Peyer's patch (tissue), 4 donors: ENCODE data around the gene SPDYE4. TPM values are rescaled to one million over a fixed set of nuclear protein-coding genes. Genes with fewer than 3 reads are reported as not detected.
A peak's percentile ranks its signal among the peaks of the same experiment; 100 is the strongest.

Experiments used
- DNase-seq, 3 donors: peaks; one replicate each; pipeline ENCODE4 v3.0.0-alpha.2; 2017 to 2019
- H3K27ac ChIP-seq, 4 donors: fragments of 200-600 bp; sonication (generic); one replicate each; pipeline ENCODE4 v1.5.1; 2016 to 2019
- H3K27me3 ChIP-seq, 2 donors: fragments of 200-600 bp; sonication (generic); one replicate each; pipeline ENCODE4 v1.5.1; 2019
- H3K36me3 ChIP-seq, 3 donors: fragments of 200-600 bp; sonication (generic); one replicate each; pipeline ENCODE4 v1.5.1; 2016 to 2019
- H3K4me1 ChIP-seq, 4 donors: fragments of 200-600 bp; sonication (generic); one replicate each; pipeline ENCODE4 v1.5.1; 2016 to 2019
- H3K4me3 ChIP-seq, 4 donors: fragments of 200-600 bp; sonication (generic); 1 replicate in 3 of 4; 2 replicates in 1 of 4; pipeline ENCODE4 v1.5.1; 2016 to 2019; ENCODE audit warnings: mild to moderate bottlenecking in 1 of 4
- H3K9me3 ChIP-seq, 4 donors: fragments of 200-600 bp; sonication (generic); one replicate each; pipeline ENCODE4 v1.5.1; 2016 to 2019; ENCODE audit warnings: mild to moderate bottlenecking in 1 of 4
- POLR2A ChIP-seq, 2 donors: fragments of 450-650 bp; IDR thresholded peaks; one replicate each; pipeline ENCODE4 v1.5.1; 2017; ENCODE audit warnings: antibody characterized with exemption in 2 of 2, mild to moderate bottlenecking in 2 of 2, moderate library complexity in 2 of 2
- total RNA-seq, 4 donors: library from RNA; depleted of rRNA; stranded (reverse); fragments of >200 nt; gene quantifications; one replicate each; pipeline ENCODE4 v1.1.0, GENCODE V29; 2016
- TF ChIP-seq, protein P1 (sequence below), 6 experiments: fragments of 450-650 bp in 4 of 6; fragments of 200-600 bp in 2 of 6; sonication (generic) in 1 of 6; IDR thresholded peaks; one replicate each; pipeline ENCODE4 v1.5.1; 2017 to 2019; ENCODE audit warnings: antibody characterized with exemption in 6 of 6, mild to moderate bottlenecking in 3 of 6, moderate library complexity in 1 of 6

The SPDYE4 gene
- total RNA-seq, 4 donors from 2014 or later, result not detected

- Histone ChIP-seq H3K4me3 (no peak overlapping the region), H3K4me1 (no peaks in the 10 kb centered on the region), H3K27ac (no peak overlapping the region), H3K9me3 (no peaks in the 10 kb centered on the region), H3K36me3 (no peaks in the 10 kb centered on the region), H3K27me3 (no peaks in the 10 kb centered on the region)
- DNase-seq, result no peak
- TF ChIP-seq, protein P1, sequence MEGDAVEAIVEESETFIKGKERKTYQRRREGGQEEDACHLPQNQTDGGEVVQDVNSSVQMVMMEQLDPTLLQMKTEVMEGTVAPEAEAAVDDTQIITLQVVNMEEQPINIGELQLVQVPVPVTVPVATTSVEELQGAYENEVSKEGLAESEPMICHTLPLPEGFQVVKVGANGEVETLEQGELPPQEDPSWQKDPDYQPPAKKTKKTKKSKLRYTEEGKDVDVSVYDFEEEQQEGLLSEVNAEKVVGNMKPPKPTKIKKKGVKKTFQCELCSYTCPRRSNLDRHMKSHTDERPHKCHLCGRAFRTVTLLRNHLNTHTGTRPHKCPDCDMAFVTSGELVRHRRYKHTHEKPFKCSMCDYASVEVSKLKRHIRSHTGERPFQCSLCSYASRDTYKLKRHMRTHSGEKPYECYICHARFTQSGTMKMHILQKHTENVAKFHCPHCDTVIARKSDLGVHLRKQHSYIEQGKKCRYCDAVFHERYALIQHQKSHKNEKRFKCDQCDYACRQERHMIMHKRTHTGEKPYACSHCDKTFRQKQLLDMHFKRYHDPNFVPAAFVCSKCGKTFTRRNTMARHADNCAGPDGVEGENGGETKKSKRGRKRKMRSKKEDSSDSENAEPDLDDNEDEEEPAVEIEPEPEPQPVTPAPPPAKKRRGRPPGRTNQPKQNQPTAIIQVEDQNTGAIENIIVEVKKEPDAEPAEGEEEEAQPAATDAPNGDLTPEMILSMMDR (IDR thresholded peaks at IDR 0.05), result no peak
- no peak for TF ChIP-seq POLR2A (IDR thresholded peaks at IDR 0.05)
These were observed 2.6 kb downstream of the SPDYE4 start for GRCh38 chr17:8755590-8756255.

DNA sequence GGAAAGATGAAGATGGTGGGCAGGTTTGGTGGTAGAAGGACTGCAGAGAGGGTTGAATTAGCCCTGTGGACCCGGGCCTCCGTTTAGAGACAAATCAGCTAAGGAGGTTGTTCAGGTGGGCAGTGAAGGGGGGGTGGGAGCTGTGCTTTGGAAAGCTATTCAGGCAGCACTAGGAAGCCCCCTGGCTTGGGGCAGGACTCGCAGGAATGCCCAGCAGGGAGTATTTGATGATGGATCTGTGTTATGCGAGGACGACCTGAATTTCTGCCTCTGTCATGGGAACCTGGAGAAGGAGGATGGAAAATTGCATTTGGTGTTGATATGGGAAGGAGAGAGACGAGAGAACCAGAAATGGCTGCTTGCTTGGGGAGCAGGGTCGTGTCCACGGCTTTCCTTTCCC lies 3.5 kb downstream of the SPDYE4 start:
- Histone ChIP-seq H3K27ac (no peak overlapping the region), H3K9me3 (no peaks in the 10 kb centered on the region), H3K36me3 (no peaks in the 10 kb centered on the region), H3K4me1 (no peaks in the 10 kb centered on the region), H3K27me3 (no peaks in the 10 kb centered on the region), H3K4me3 (no peak overlapping the region)
- no peak for TF ChIP-seq POLR2A (IDR thresholded peaks at IDR 0.05)
- TF ChIP-seq, protein P1 (IDR thresholded peaks at IDR 0.05), result no peak
- DNase-seq, result no peak

DNA sequence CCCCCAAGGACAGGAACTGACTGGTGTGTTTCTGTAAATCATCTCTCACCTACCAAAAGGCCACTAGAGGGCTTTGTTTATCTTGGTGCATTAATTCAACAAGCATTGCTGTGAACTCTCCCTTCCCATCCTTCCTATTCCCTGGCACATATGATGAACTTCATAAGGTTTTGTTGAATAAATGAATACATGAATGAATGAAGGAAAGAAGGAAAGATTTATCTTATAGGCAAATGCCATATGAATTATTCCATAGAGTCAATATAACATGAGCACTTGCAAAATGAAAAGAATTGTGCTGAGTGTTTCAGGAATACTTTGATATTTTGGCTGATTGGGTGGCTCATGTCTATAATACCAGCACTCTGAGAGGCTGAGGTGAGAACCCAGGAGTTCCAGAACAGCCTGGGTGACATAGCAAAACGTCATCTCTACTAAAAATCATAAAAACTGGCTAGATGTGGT lies 4.3 kb downstream of the SPDYE4 start:
- no peaks in the 10 kb centered on the region for H3K9me3 ChIP-seq
- H3K4me1 ChIP-seq, result no peaks in the 10 kb centered on the region
- no peaks in the 10 kb centered on the region for H3K36me3 ChIP-seq
- H3K4me3 ChIP-seq, result no peak overlapping the region
- H3K27ac ChIP-seq, result no peak overlapping the region
- DNase-seq, result no peak
- H3K27me3 ChIP-seq, result no peaks in the 10 kb centered on the region
- no peak for TF ChIP-seq POLR2A (IDR thresholded peaks at IDR 0.05)
- TF ChIP-seq, protein P1 (IDR thresholded peaks at IDR 0.05), result peak in 4 of 6 experiments; percentile 16 to 36 (median 28)

GRCh38 chr17:8753136-8753975 lies 5.0 kb downstream of the SPDYE4 start:
- H3K9me3 ChIP-seq, result no peaks in the 10 kb centered on the region
- no peak overlapping the region for H3K4me3 ChIP-seq
- H3K4me1 ChIP-seq, result no peaks in the 10 kb centered on the region
- TF ChIP-seq POLR2A (IDR thresholded peaks at IDR 0.05), result no peak
- TF ChIP-seq, protein P1 (IDR thresholded peaks at IDR 0.05), result no peak
- H3K36me3 ChIP-seq, result no peaks in the 10 kb centered on the region
- DNase-seq, result no peak
- no peaks in the 10 kb centered on the region for H3K27me3 ChIP-seq
- H3K27ac ChIP-seq, result no peak overlapping the region

DNA sequence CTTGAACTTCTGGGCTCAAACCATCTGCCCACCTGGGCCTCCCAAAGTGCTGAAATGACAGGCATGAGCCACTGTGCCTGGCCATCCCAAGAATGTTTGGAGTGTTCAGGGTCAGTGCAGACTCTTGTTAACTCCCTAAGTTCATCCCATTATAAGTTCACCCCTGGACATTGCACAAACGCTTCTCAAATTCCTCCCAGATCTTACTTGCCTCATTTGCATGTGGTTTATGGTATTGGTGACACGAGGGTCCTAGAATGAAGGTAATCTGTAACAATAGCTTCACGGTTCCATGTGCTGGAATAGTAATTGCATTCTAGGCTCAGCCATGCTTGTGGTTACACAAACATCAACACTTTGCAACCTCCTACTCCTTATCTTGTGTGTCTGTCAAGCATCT lies 8.7 kb downstream of the SPDYE4 start:
- Histone ChIP-seq H3K27me3 (no peaks in the 10 kb centered on the region), H3K4me1 (peaks cover 0 to 15% (median 3%) of the 10 kb centered on the region in 4 donors), H3K9me3 (no peaks in the 10 kb centered on the region), H3K27ac (no peak overlapping the region), H3K4me3 (no peak overlapping the region), H3K36me3 (no peaks in the 10 kb centered on the region)
- DNase-seq, result no peak
- no peak for TF ChIP-seq POLR2A (IDR thresholded peaks at IDR 0.05)
- TF ChIP-seq, protein P1 (IDR thresholded peaks at IDR 0.05), result no peak
